GM19238 (cell line): Measurements from ENCODE around the gene PCDHGA12.
"Not testable (repeated sequence)": the region's sequence is repeated elsewhere in the genome, so short reads cannot be mapped to it uniquely, and the experiment has no call there.

Experiments
- DNase-seq: peaks from one replicate; pipeline ENCODE4 v3.0.0; 2011; ENCODE audit warnings: low spot score; ENCODE audit not compliant: insufficient read length

PCDHGA12 gene

GRCh38 chr5:141430332-141431113 is at the start of gene PCDHGA12:
PCDHGA12 (plus strand) TSS chr5:141430507; CDS start chr5:141430760, 253 bp downstream.
- DNase-seq = no peak

- DNase-seq = no peak
Observed at GRCh38 chr5:141382469-141383294, 47.6 kb upstream of the PCDHGA12 start, which contains the start of gene PCDHGA7. PCDHGA7 (plus strand) TSS chr5:141382742; CDS start chr5:141382900, 158 bp downstream.

- no peak for DNase-seq
Observed at GRCh38 chr5:141383345-141383744, 47.0 kb upstream of the PCDHGA12 start.

GRCh38 chr5:141384471-141385267 is 45.6 kb upstream of the PCDHGA12 start:
- no peak for DNase-seq

GRCh38 chr5:141387557-141388311 is 42.6 kb upstream of the PCDHGA12 start, which contains the start of gene PCDHGB4:
PCDHGB4 (plus strand) TSS chr5:141387698; CDS start chr5:141387885, 187 bp downstream.
- not testable (repeated sequence) for DNase-seq

- DNase-seq = no peak
Observed at GRCh38 chr5:141388661-141389060, 41.6 kb upstream of the PCDHGA12 start.

- DNase-seq = no peak
Observed at GRCh38 chr5:141389153-141390042, 40.9 kb upstream of the PCDHGA12 start.

- DNase-seq = no peak
Observed at GRCh38 chr5:141392429-141393198, 37.7 kb upstream of the PCDHGA12 start, which contains the start of gene PCDHGA8. PCDHGA8 (plus strand) TSS chr5:141392633; CDS start chr5:141392814, 181 bp downstream.

GRCh38 chr5:141393267-141393666 is 37.0 kb upstream of the PCDHGA12 start:
- DNase-seq = no peak

- not testable (repeated sequence) for DNase-seq
Observed at GRCh38 chr5:141394401-141395187, 35.7 kb upstream of the PCDHGA12 start.

GRCh38 chr5:141397756-141398551 is 32.4 kb upstream of the PCDHGA12 start, which contains the start of gene PCDHGB5:
PCDHGB5 (plus strand) TSS chr5:141397947; CDS start chr5:141398128, 181 bp downstream.
- DNase-seq = peak; percentile 23

GRCh38 chr5:141398608-141399007 is 31.7 kb upstream of the PCDHGA12 start:
- no peak for DNase-seq

GRCh38 chr5:141399555-141400258 is 30.6 kb upstream of the PCDHGA12 start:
- DNase-seq = no peak

- DNase-seq = no peak
Observed at GRCh38 chr5:141402553-141403243, 27.6 kb upstream of the PCDHGA12 start, which contains the start of gene PCDHGA9. PCDHGA9 (plus strand) TSS chr5:141402778; CDS start chr5:141402953, 175 bp downstream.

- no peak for DNase-seq
Observed at GRCh38 chr5:141403387-141403786, 26.9 kb upstream of the PCDHGA12 start.
